Measurements from ENCODE around the gene PCNX1.

The PCNX1 gene

DNA sequence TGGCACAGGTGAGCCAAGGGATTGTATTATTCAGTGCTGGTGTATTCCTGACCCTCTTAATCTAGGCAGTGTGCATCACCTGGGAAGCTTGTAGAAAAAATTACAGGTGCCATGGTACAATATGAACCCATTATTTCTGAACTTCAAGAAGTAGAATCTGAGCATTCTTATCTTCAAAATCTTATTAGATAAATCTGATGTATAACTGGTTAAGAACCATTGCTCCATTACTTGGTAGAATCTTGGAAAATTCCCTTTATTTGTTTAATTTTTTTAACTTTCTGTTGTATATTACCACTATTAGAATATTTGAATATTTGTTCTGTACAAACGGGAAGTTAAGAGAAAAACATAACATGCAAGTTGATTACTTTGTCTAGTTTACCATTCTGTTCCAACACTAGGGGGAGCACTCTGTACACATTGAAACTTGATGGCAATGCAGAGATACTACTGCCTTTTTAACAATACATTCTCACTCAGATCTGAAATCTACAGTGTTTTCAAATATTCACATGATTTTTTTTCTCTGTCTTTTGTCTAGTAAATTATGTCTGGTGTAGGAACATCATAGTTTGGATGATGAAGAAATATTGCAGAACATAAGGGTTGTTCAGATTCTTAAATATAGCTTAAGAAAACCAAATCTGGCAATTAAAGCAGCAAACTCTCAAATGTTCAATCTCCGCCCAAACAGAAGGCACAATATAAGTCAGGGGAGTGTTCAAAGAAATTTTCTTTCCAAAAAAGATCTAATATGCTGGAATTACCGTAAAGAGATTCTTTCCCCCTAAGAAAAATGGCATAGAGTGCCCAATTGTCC lies 196.6 kb downstream of the PCNX1 start (continued):
- TF ChIP-seq TOX (CRISPR knock-in tag; IDR thresholded peaks at IDR 0.05; ENCODE audit: borderline replicate concordance) (no peak), BACH2 (CRISPR knock-in tag; IDR thresholded peaks at IDR 0.05; ENCODE audit: borderline replicate concordance) (no peak), ZNF565 (CRISPR knock-in tag; conservative IDR thresholded peaks at IDR 0.05; ENCODE audit: low read depth) (no peak), TCF4 (CRISPR knock-in tag; IDR thresholded peaks at IDR 0.05; ENCODE audit: borderline replicate concordance) (no peak)

DNA sequence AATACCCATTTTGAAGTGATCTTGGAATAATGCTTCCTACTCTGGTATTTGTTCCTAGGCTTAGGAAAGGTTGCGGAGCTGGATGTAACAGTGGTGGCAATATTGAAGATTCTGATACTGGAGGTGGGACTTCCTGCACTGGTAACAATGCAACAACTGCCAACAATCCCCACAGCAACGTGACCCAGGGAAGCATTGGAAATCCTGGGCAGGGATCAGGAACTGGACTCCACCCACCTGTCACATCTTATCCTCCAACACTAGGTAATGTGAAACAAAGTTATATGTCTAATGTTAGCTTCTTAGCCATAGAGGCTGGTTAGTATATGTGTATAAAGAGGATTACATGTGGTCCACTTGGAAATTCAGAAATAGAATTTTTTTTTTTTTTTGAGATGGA lies 197.9 kb downstream of the PCNX1 start:
- ATAC-seq, result peak; percentile 49
- TF ChIP-seq, protein P1, sequence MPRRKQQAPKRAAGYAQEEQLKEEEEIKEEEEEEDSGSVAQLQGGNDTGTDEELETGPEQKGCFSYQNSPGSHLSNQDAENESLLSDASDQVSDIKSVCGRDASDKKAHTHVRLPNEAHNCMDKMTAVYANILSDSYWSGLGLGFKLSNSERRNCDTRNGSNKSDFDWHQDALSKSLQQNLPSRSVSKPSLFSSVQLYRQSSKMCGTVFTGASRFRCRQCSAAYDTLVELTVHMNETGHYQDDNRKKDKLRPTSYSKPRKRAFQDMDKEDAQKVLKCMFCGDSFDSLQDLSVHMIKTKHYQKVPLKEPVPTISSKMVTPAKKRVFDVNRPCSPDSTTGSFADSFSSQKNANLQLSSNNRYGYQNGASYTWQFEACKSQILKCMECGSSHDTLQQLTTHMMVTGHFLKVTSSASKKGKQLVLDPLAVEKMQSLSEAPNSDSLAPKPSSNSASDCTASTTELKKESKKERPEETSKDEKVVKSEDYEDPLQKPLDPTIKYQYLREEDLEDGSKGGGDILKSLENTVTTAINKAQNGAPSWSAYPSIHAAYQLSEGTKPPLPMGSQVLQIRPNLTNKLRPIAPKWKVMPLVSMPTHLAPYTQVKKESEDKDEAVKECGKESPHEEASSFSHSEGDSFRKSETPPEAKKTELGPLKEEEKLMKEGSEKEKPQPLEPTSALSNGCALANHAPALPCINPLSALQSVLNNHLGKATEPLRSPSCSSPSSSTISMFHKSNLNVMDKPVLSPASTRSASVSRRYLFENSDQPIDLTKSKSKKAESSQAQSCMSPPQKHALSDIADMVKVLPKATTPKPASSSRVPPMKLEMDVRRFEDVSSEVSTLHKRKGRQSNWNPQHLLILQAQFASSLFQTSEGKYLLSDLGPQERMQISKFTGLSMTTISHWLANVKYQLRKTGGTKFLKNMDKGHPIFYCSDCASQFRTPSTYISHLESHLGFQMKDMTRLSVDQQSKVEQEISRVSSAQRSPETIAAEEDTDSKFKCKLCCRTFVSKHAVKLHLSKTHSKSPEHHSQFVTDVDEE (CRISPR knock-in tag; IDR thresholded peaks at IDR 0.05), result no peak
- TF ChIP-seq, protein P2, sequence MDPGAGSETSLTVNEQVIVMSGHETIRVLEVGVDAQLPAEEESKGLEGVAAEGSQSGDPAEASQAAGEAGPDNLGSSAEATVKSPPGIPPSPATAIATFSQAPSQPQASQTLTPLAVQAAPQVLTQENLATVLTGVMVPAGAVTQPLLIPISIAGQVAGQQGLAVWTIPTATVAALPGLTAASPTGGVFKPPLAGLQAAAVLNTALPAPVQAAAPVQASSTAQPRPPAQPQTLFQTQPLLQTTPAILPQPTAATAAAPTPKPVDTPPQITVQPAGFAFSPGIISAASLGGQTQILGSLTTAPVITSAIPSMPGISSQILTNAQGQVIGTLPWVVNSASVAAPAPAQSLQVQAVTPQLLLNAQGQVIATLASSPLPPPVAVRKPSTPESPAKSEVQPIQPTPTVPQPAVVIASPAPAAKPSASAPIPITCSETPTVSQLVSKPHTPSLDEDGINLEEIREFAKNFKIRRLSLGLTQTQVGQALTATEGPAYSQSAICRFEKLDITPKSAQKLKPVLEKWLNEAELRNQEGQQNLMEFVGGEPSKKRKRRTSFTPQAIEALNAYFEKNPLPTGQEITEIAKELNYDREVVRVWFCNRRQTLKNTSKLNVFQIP (CRISPR knock-in tag; IDR thresholded peaks at IDR 0.05; ENCODE audit: borderline replicate concordance, low read depth), result no peak
- TF ChIP-seq ARNTL (CRISPR knock-in tag; IDR thresholded peaks at IDR 0.05; ENCODE audit: borderline replicate concordance, low read depth), result no peak
- TF ChIP-seq ESRRG (CRISPR knock-in tag; IDR thresholded peaks at IDR 0.05), result no peak
- no peak for TF ChIP-seq SNAI2 (CRISPR knock-in tag; IDR thresholded peaks at IDR 0.05)
- no peak for TF ChIP-seq CSDC2 (CRISPR knock-in tag; IDR thresholded peaks at IDR 0.05)
- TF ChIP-seq, protein P3, sequence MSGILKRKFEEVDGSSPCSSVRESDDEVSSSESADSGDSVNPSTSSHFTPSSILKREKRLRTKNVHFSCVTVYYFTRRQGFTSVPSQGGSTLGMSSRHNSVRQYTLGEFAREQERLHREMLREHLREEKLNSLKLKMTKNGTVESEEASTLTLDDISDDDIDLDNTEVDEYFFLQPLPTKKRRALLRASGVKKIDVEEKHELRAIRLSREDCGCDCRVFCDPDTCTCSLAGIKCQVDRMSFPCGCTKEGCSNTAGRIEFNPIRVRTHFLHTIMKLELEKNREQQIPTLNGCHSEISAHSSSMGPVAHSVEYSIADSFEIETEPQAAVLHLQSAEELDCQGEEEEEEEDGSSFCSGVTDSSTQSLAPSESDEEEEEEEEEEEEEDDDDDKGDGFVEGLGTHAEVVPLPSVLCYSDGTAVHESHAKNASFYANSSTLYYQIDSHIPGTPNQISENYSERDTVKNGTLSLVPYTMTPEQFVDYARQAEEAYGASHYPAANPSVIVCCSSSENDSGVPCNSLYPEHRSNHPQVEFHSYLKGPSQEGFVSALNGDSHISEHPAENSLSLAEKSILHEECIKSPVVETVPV (CRISPR knock-in tag; IDR thresholded peaks at IDR 0.05), result no peak
- no peak for TF ChIP-seq ISL1 (CRISPR knock-in tag; IDR thresholded peaks at IDR 0.05)
- TF ChIP-seq ZC3H10 (CRISPR knock-in tag; IDR thresholded peaks at IDR 0.05), result no peak
- TF ChIP-seq, protein P4, sequence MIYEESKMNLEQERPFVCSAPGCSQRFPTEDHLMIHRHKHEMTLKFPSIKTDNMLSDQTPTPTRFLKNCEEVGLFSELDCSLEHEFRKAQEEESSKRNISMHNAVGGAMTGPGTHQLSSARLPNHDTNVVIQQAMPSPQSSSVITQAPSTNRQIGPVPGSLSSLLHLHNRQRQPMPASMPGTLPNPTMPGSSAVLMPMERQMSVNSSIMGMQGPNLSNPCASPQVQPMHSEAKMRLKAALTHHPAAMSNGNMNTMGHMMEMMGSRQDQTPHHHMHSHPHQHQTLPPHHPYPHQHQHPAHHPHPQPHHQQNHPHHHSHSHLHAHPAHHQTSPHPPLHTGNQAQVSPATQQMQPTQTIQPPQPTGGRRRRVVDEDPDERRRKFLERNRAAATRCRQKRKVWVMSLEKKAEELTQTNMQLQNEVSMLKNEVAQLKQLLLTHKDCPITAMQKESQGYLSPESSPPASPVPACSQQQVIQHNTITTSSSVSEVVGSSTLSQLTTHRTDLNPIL (CRISPR knock-in tag; IDR thresholded peaks at IDR 0.05; ENCODE audit: low read depth), result no peak
- no peak for TF ChIP-seq BACH2 (CRISPR knock-in tag; IDR thresholded peaks at IDR 0.05; ENCODE audit: borderline replicate concordance)
- no peak for TF ChIP-seq ZNF70 (CRISPR knock-in tag; IDR thresholded peaks at IDR 0.05)
- TF ChIP-seq TOX (CRISPR knock-in tag; IDR thresholded peaks at IDR 0.05; ENCODE audit: borderline replicate concordance), result no peak
- no peak for TF ChIP-seq PPARA (CRISPR knock-in tag; IDR thresholded peaks at IDR 0.05; ENCODE audit: borderline replicate concordance)
- no peak for TF ChIP-seq RARB (CRISPR knock-in tag; IDR thresholded peaks at IDR 0.05)
- no peak for TF ChIP-seq TCF4 (CRISPR knock-in tag; IDR thresholded peaks at IDR 0.05; ENCODE audit: borderline replicate concordance)
- no peak for TF ChIP-seq ZNF8 (CRISPR knock-in tag; IDR thresholded peaks at IDR 0.05)
- TF ChIP-seq GLIS3 (CRISPR knock-in tag; IDR thresholded peaks at IDR 0.05), result no peak

DNA sequence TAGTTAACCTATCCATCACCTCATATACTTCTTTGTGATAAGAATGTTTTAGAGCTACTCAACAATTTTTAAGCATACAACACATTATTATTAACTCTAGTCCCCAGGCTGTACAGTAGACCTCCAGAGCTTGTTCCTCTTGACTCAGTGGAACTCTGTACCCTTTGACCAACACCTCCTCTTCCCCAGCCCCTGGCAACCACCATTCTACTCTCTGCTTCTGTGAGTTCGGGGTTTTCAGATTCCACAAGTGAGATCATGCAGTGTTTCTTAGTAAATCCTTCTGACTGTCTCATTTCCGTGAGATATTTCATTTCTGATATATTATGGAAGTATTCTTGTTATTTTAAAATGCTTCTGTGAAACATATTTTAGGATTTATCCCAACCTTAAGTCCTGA lies 200.7 kb downstream of the PCNX1 start:
- TF ChIP-seq, protein P2 (CRISPR knock-in tag; IDR thresholded peaks at IDR 0.05; ENCODE audit: borderline replicate concordance, low read depth), result no peak
- no peak for TF ChIP-seq BACH2 (CRISPR knock-in tag; IDR thresholded peaks at IDR 0.05; ENCODE audit: borderline replicate concordance)
- TF ChIP-seq, protein P5, sequence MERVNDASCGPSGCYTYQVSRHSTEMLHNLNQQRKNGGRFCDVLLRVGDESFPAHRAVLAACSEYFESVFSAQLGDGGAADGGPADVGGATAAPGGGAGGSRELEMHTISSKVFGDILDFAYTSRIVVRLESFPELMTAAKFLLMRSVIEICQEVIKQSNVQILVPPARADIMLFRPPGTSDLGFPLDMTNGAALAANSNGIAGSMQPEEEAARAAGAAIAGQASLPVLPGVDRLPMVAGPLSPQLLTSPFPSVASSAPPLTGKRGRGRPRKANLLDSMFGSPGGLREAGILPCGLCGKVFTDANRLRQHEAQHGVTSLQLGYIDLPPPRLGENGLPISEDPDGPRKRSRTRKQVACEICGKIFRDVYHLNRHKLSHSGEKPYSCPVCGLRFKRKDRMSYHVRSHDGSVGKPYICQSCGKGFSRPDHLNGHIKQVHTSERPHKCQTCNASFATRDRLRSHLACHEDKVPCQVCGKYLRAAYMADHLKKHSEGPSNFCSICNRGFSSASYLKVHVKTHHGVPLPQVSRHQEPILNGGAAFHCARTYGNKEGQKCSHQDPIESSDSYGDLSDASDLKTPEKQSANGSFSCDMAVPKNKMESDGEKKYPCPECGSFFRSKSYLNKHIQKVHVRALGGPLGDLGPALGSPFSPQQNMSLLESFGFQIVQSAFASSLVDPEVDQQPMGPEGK (CRISPR knock-in tag; IDR thresholded peaks at IDR 0.05; ENCODE audit: borderline replicate concordance), result no peak
- no peak for ATAC-seq

Measured in SK-N-SH treated with all-trans-retinoic acid at 6 μM for 48 hours (cell line).